Posterior cingulate gyrus (tissue), 11 donors: ENCODE data around the gene PTGS1.

ENCODE experiments used
- DNase-seq, 10 donors: peaks; one replicate each; pipeline versions ENCODE4 v3.0.0 to v3.0.0-alpha.2; 2020 to 2021; ENCODE audit warnings: mixed read lengths in 3 of 10
- intact Hi-C: fragments of 100-400 bp; cut with DNase I; formaldehyde crosslinking; loops from one replicate; pipeline ENCODE4 v1.15.1; 2023

The PTGS1 gene

GRCh38 chr9:122368642-122369041 lies 2.2 kb upstream of the PTGS1 start:
- intact Hi-C loops: loop anchor here (10.0 kb wide), 1 partner anchor 86 kb away; no protein-coding TSS in a partner anchor
- DNase-seq: peak in 1 of 10 donors; percentile 54

- DNase-seq: peak in 2 of 10 donors; percentile 76 to 78
- intact Hi-C loops: no loop called here
These were observed 521 bp upstream of the PTGS1 start for GRCh38 chr9:122370303-122370702.

- intact Hi-C loops: no loop called here
- DNase-seq: peak in 2 of 10 donors; percentile 33 to 45
These were observed 1.0 kb downstream of the PTGS1 start for GRCh38 chr9:122371846-122372245.

- DNase-seq: peak in 2 of 10 donors; percentile 69 to 85
- intact Hi-C loops: no loop called here
These were observed 2.3 kb downstream of the PTGS1 start for GRCh38 chr9:122372856-122373845.

GRCh38 chr9:122374885-122375420 lies 4.1 kb downstream of the PTGS1 start:
- peak in 5 of 10 donors; percentile 15 to 85 (median 37) for DNase-seq
- intact Hi-C loops: no loop called here

- peak in 2 of 10 donors; percentile 10 to 33 for DNase-seq
- intact Hi-C loops: no loop called here
These were observed 6.0 kb downstream of the PTGS1 start for GRCh38 chr9:122376796-122377195.

- DNase-seq: peak in 1 of 10 donors; percentile 66
- intact Hi-C loops: no loop called here
These were observed 6.7 kb downstream of the PTGS1 start for GRCh38 chr9:122377241-122378164.

- intact Hi-C loops: no loop called here
- DNase-seq: peak in 1 of 10 donors; percentile 67
These were observed 7.4 kb downstream of the PTGS1 start for GRCh38 chr9:122378236-122378635.

- intact Hi-C loops: no loop called here
- DNase-seq: no peak
These were observed 8.5 kb downstream of the PTGS1 start for GRCh38 chr9:122379340-122379739.

- DNase-seq: no peak
- intact Hi-C loops: no loop called here
These were observed 9.5 kb downstream of the PTGS1 start for GRCh38 chr9:122380293-122380692.

- DNase-seq: peak in 1 of 10 donors; percentile 65
- intact Hi-C loops: no loop called here
These were observed 10.6 kb downstream of the PTGS1 start for GRCh38 chr9:122381206-122381950.

GRCh38 chr9:122382901-122383850 lies 12.4 kb downstream of the PTGS1 start:
- DNase-seq: peak in 1 of 10 donors; percentile 62
- intact Hi-C loops: no loop called here

- intact Hi-C loops: no loop called here
These were observed 13.2 kb downstream of the PTGS1 start for GRCh38 chr9:122383992-122384461.

GRCh38 chr9:122386311-122386872 lies 15.6 kb downstream of the PTGS1 start:
- intact Hi-C loops: no loop called here
- DNase-seq: peak in 1 of 10 donors; percentile 48

More at GRCh38 chr9:122383992-122384461, 13.2 kb downstream of the PTGS1 start:
- DNase-seq: no peak

- intact Hi-C loops: no loop called here
These were observed 16.7 kb downstream of the PTGS1 start for GRCh38 chr9:122387536-122387935.

GRCh38 chr9:122389195-122389594 lies 18.4 kb downstream of the PTGS1 start:
- intact Hi-C loops: no loop called here
- peak in 1 of 10 donors; percentile 57 for DNase-seq

More at GRCh38 chr9:122387536-122387935, 16.7 kb downstream of the PTGS1 start:
- DNase-seq: no peak

GRCh38 chr9:122389799-122390481 lies 19.1 kb downstream of the PTGS1 start:
- intact Hi-C loops: no loop called here
- DNase-seq: peak in 1 of 10 donors; percentile 62
